ENCODE data around the gene SERGEF. TPM values are rescaled to one million over a fixed set of nuclear protein-coding genes. Genes with fewer than 3 reads are reported as not detected.
A peak's percentile ranks its signal among the peaks of the same experiment; 100 is the strongest.

SERGEF gene
- total RNA-seq, 1 donor from 2014 or later, result 26.2 TPM

DNA sequence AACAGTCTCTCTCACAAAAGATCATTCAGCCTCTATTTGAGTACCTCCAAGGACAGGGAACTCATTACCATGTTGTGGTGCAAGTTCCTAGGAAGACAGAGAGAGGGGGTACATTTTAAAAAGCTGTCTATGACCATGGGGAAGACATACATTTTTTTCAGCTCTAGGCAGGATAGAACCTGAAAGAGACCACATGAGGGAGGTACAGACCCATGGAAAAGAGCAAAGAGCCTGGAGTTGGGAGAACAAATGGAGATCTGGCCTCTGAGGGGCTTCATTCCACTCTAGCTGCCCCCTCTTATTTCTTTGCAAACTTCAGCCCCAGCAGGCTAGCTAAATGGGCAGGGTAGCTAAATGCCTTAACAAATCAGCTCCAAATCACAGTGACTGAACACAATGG, 241.9 kb downstream of the SERGEF start:
- no peaks in the 10 kb centered on the region for H3K9me3 Mint-ChIP-seq
- intact Hi-C loops (cut with micrococcal nuclease), result no loop called here
- no peak for DNase-seq
- no peaks in the 10 kb centered on the region for H3K27me3 Mint-ChIP-seq
- H3K4me3 Mint-ChIP-seq, result no peak overlapping the region
- no peak overlapping the region for H3K27ac Mint-ChIP-seq
- no peaks in the 10 kb centered on the region for H3K4me1 Mint-ChIP-seq
- H3K36me3 Mint-ChIP-seq (ENCODE audit: low read depth), result no peaks in the 10 kb centered on the region

DNA sequence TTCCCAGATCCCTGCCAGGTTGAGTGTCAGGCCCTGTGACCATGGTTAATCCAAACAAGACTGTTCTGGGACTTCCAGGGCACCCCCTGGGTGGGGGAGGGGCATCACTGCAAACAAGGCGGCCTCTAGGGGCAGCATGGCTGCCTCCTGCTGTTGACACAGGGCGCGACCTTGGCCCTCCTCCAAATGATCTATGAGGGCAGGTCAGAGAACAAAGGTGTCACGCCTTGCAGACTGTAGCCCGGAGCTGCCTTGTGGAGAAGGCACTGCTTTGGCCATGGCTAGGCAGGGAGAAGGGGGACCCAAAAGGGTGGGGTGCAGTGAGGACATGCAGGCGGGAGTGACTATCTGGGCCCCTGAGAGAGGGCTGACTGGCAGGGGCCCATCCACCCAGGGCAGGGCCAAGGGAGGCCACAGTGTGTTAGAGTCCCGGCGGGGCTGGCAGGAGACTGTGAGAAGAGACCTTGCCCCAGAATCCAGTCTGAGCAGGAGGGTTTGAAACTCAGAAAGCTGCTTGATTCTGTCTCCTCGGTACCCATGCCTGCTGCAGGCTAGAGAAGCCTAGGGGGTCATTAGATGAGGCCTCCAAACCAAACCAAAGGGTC, 242.7 kb downstream of the SERGEF start:
- H3K36me3 Mint-ChIP-seq (ENCODE audit: low read depth), result no peaks in the 10 kb centered on the region
- intact Hi-C loops (cut with micrococcal nuclease), result no loop called here
- H3K4me1 Mint-ChIP-seq, result no peaks in the 10 kb centered on the region
- no peak for DNase-seq
- no peak overlapping the region for H3K4me3 Mint-ChIP-seq
- H3K27me3 Mint-ChIP-seq, result no peaks in the 10 kb centered on the region
- no peak overlapping the region for H3K27ac Mint-ChIP-seq
- no peaks in the 10 kb centered on the region for H3K9me3 Mint-ChIP-seq

DNA sequence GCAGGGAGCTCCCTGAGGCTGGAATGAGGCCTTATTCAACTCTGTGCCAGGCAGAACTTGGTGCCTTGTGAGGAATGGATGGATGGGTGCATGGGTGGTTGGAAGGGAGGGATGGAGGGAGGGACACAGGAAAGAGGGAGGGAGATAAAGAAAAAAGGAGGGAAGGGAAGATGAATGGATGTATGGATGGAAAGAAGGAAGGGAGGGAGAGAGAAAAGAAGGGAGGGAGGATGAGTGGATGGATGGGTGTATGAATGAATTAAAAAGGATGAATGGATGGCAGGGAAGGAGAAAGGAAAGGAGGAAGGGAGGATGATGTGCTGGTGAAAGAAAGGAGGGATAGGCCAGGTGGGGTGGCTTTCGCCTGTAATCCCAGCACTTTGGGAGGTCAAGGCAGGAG, 243.6 kb downstream of the SERGEF start:
- Mint-ChIP-seq H3K36me3 (ENCODE audit: low read depth) (no peaks in the 10 kb centered on the region), H3K4me3 (no peak overlapping the region), H3K9me3 (no peaks in the 10 kb centered on the region), H3K27ac (no peak overlapping the region), H3K4me1 (no peaks in the 10 kb centered on the region), H3K27me3 (no peaks in the 10 kb centered on the region)
- no peak for DNase-seq
- intact Hi-C loops (cut with micrococcal nuclease), result no loop called here

DNA sequence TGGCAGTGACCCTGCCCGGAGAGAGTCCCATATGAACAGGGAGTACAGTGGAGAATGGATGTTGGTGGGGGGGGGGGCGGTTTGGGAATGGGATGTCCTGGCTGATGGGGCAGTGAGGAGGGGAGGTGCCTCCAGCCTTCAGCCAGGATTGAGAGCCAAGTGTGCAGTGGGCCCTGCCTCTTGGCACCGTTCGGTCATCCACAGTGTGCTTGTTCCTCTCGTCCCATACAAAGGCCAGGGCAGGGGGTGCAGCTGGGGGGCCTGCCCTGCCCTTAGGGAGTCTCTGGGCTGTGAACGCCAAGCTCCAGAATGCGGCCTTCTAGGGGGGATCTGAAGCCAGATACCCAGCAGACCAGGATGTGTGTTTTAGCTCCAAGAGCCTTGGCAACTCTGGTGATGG, 244.3 kb downstream of the SERGEF start:
- Mint-ChIP-seq H3K4me3 (no peak overlapping the region), H3K4me1 (no peaks in the 10 kb centered on the region), H3K9me3 (no peaks in the 10 kb centered on the region), H3K27me3 (no peaks in the 10 kb centered on the region), H3K36me3 (ENCODE audit: low read depth) (no peaks in the 10 kb centered on the region), H3K27ac (no peak overlapping the region)
- intact Hi-C loops (cut with micrococcal nuclease), result no loop called here
- no peak for DNase-seq

DNA sequence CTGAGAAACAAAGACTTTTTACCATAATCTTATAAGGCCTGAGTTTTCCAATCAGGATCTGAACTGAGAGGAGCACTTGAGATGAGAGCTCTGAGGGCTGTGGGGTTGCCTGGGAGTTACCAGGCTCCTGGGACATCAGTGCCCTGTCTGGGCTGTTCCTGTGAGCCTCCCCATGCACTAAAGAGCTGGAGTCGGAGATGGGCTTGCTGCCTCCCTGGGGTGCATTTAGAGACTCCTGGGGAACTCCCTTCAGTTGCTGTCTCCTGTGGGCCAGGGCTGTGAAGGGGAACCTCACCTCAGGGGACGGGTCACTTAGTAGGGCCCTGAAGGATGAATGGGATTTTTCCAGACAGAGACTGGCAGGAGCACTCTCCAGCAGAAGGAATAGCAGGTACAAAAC, 244.9 kb downstream of the SERGEF start:
- Mint-ChIP-seq H3K9me3 (no peaks in the 10 kb centered on the region), H3K4me3 (no peak overlapping the region), H3K36me3 (ENCODE audit: low read depth) (no peaks in the 10 kb centered on the region), H3K4me1 (no peaks in the 10 kb centered on the region), H3K27ac (peak overlapping the region; percentile 26), H3K27me3 (no peaks in the 10 kb centered on the region)
- DNase-seq, result no peak
- intact Hi-C loops (cut with micrococcal nuclease), result no loop called here

DNA sequence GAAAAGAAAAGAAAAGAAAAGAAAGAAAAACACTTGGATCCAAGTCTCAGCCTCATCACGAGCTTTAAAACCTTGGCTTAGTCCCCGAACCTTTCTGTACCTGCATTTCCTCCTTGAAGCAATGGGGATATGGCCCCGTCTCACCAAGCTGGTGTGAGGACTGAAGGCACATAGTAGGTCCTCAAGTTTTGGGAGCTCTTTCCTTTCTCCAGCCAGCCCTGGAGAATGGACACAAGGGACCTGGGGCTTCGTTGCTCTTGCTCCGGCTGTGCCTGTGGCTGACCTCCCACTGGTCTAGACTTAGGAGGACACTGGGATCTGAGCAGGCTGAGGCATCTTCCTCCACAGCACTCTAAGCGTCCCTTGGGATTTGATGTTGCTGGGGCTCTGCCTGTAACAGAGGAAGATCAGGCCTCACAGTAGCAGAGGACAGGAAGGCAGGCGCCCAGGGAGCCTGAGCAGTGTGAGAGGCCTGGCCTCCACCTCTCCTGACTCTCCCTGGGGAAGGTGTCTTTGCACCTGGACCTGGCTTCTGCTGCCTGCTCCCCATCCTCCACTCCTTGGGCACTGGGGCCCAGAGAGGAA, 245.5 kb downstream of the SERGEF start:
- no peak for DNase-seq
- H3K9me3 Mint-ChIP-seq, result no peaks in the 10 kb centered on the region
- no peaks in the 10 kb centered on the region for H3K4me1 Mint-ChIP-seq
- no peaks in the 10 kb centered on the region for H3K36me3 Mint-ChIP-seq (ENCODE audit: low read depth)
- no peak overlapping the region for H3K4me3 Mint-ChIP-seq
- intact Hi-C loops (cut with micrococcal nuclease), result no loop called here
- no peaks in the 10 kb centered on the region for H3K27me3 Mint-ChIP-seq
- no peak overlapping the region for H3K27ac Mint-ChIP-seq

DNA sequence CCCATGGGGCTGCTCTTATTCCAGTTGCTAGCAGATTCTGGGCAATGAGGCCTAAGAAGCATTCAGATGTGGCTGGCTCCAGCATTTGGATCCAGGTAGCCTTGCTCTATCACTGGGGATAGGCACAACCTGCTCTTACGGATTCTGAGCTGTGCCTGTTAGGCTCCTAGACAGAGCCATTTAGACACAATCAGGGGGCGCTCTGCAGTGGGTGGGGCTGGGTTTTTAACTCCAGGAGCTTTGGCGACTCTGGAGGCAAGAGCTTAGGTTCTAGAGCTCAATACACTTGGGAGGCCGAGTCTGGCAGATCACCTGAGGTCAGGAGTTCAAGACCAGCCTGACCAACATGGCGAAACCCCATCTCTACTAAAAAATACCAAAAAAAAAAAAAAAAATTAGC, 246.3 kb downstream of the SERGEF start:
- Mint-ChIP-seq H3K9me3 (no peaks in the 10 kb centered on the region), H3K4me3 (no peak overlapping the region), H3K27me3 (no peaks in the 10 kb centered on the region), H3K27ac (no peak overlapping the region), H3K36me3 (ENCODE audit: low read depth) (no peaks in the 10 kb centered on the region), H3K4me1 (no peaks in the 10 kb centered on the region)
- DNase-seq, result no peak
- intact Hi-C loops (cut with micrococcal nuclease), result no loop called here

DNA sequence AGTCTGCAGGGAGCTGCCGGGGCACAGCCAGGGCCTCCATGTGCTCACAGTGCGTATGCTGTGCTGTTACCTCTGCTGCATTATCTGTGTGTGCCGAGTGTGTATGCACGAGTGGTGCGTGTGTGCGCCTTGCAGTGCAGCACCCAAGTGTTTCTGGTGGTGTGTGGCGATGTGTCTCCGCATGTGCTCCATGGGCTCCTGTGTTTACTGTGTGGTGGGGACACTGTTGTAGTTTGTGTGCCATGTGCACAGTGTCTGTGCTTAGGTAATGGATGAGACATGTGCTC, 246.8 kb downstream of the SERGEF start:
- Mint-ChIP-seq H3K27ac (no peak overlapping the region), H3K36me3 (ENCODE audit: low read depth) (no peaks in the 10 kb centered on the region), H3K4me1 (no peaks in the 10 kb centered on the region), H3K9me3 (no peaks in the 10 kb centered on the region), H3K4me3 (no peak overlapping the region), H3K27me3 (no peaks in the 10 kb centered on the region)
- no peak for DNase-seq
- intact Hi-C loops (cut with micrococcal nuclease), result no loop called here

DNA sequence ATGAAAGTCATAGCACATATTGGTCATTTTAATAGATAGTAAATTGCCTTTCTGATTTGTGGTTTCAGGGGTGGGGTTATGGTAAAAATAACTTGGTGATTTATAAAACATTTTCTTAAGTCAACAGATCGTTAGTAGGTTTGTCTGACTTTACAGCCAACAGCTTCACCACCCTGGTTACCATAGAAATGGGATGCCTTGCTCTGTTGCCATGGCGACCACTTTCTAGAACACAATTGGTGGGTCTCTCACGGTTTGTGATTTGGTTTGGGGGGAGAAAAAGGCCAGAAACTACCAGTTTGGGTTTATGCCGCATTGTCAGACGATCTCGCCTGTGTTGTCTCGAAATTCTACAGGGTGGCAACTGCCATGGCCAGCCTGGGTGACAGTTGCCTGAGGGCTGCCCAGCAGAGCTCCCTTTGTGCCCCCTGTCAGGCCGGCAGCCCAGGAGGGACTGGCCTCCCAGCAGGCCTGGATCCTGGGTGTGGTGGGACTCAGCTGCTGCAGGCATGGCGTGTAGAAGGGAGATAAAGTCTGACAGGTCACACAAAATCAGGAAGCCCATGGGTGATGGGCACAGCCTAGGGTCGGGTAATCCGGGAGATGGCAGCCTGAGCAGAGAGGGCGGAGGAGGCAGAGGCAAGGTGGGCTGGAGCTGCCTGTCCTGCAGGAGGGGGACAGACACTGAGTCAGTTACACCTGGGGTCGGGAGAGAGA, 247.3 kb downstream of the SERGEF start:
- no peaks in the 10 kb centered on the region for H3K36me3 Mint-ChIP-seq (ENCODE audit: low read depth)
- intact Hi-C loops (cut with micrococcal nuclease), result no loop called here
- no peak for DNase-seq
- H3K27ac Mint-ChIP-seq, result no peak overlapping the region
- H3K27me3 Mint-ChIP-seq, result no peaks in the 10 kb centered on the region
- H3K9me3 Mint-ChIP-seq, result no peaks in the 10 kb centered on the region
- no peak overlapping the region for H3K4me3 Mint-ChIP-seq
- H3K4me1 Mint-ChIP-seq, result no peaks in the 10 kb centered on the region

DNA sequence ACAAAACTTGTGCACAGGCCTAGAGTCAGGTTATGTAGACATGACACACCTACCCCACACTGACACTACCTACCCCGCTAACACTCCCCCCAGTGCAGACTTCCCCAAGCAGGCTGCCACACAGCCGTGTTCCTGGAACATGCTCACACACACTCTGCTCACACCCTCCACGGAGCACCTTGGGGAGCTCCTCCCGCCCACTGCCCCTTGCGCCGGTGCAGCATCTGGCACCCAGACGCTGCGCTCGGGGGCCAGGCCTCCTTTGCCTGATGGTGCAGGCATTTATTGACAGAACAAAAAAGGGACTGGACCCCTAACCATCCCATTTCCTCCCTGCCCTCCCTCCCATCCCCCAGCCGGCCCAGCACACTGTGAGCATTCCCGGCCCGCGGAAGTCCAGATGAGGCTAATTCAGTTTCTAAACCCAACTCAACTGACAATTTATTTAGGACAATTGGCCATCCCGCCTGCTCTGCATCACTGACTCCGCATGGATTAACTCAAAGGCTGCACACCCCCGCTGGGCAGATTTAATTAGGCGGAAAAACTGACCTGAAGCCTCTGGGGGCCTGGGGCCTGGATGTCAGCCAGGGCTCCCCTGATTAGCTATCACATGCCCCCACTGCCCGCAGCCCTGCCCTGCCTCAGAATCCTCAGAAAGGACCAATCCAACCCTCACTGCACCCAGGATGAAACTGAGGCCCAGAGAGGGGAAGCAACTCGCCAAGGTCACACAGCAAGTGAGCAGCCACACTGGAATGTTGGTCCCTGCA, 248.2 kb downstream of the SERGEF start:
- Mint-ChIP-seq H3K9me3 (no peaks in the 10 kb centered on the region), H3K27ac (no peak overlapping the region), H3K4me1 (no peaks in the 10 kb centered on the region), H3K4me3 (no peak overlapping the region), H3K27me3 (no peaks in the 10 kb centered on the region), H3K36me3 (ENCODE audit: low read depth) (no peaks in the 10 kb centered on the region)
- intact Hi-C loops (cut with micrococcal nuclease), result no loop called here
- DNase-seq, result no peak

DNA sequence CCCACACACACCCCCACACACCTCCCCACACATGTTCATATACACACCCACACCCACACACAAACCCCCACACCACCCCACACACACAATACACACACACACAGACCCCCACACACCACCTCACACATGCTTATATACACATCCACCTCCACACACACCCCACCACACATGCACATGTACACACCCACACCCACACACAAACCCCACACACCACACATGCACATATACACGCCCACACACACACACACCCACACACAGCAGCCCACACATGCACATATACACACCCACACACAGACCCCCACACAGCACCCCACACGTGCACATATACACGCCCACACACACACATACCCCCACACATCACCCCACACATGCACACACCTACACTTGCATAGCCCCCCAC, 249.1 kb downstream of the SERGEF start:
- Mint-ChIP-seq H3K4me1 (no peaks in the 10 kb centered on the region), H3K27me3 (no peaks in the 10 kb centered on the region), H3K9me3 (no peaks in the 10 kb centered on the region), H3K27ac (no peak overlapping the region), H3K4me3 (no peak overlapping the region), H3K36me3 (ENCODE audit: low read depth) (no peaks in the 10 kb centered on the region)
- intact Hi-C loops (cut with micrococcal nuclease), result no loop called here
- DNase-seq, result no peak

DNA sequence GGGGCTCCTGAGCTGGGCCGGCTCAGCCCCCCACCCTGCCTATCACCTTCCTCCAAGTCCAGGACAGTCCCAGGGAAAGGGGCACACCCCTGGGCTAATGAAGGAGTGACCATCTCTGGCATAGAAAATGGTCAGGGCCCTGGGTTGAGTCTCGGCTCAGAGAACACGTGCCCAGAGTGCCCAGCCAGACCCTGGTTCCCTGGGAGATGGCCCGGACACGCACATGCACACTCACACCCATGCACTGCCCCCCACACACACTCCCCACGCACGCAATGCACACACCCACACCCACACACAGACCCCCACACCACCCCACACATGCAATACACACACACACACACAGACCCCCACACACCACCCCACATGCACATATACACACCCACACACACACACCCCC, 249.6 kb downstream of the SERGEF start:
- Mint-ChIP-seq H3K27ac (no peak overlapping the region), H3K4me1 (no peaks in the 10 kb centered on the region), H3K27me3 (no peaks in the 10 kb centered on the region), H3K36me3 (ENCODE audit: low read depth) (no peaks in the 10 kb centered on the region), H3K4me3 (no peak overlapping the region), H3K9me3 (no peaks in the 10 kb centered on the region)
- intact Hi-C loops (cut with micrococcal nuclease), result no loop called here
- DNase-seq, result no peak

DNA sequence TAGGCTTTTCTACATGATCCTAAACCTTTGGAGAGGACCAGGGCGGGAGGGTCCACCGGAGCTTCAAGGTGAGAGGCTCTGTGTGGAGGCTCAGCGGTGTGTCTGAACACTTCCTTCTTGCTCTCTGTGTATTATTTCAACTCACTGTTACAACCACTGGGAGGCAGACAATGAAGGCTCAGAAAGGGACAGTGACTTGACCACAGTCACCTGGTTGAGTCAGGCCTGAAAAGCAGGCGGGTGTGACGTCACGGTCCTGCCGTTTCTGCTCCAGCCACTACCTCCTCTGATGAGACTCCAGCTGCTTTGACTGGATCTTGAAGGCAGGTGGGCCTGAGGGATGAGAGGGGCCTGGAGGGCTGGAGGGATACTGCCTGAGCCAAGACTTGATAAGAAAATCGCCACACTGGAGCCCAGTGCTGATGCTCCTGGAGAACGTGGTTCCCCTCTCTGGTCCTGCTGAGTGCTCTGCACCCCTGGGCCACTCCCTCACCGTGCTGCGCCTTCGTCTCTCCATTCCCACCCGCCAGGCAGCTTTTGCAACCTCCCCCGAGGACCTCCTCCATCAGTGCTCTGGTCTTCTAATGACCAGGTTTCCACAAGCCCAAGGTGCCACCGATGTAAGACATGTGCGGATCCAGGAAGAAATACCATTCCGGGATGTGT, 250.4 kb downstream of the SERGEF start:
- intact Hi-C loops (cut with micrococcal nuclease), result no loop called here
- Mint-ChIP-seq H3K9me3 (no peaks in the 10 kb centered on the region), H3K4me1 (no peaks in the 10 kb centered on the region), H3K27me3 (no peaks in the 10 kb centered on the region), H3K27ac (no peak overlapping the region), H3K36me3 (ENCODE audit: low read depth) (no peaks in the 10 kb centered on the region), H3K4me3 (no peak overlapping the region)
- no peak for DNase-seq
